ENCODE measurements around the gene IL17B. TPM values are rescaled to one million over a fixed set of nuclear protein-coding genes. Genes with fewer than 3 reads are reported as not detected.

IL17B gene
- total RNA-seq, 1 donor from 2014 or later: not detected

DNA sequence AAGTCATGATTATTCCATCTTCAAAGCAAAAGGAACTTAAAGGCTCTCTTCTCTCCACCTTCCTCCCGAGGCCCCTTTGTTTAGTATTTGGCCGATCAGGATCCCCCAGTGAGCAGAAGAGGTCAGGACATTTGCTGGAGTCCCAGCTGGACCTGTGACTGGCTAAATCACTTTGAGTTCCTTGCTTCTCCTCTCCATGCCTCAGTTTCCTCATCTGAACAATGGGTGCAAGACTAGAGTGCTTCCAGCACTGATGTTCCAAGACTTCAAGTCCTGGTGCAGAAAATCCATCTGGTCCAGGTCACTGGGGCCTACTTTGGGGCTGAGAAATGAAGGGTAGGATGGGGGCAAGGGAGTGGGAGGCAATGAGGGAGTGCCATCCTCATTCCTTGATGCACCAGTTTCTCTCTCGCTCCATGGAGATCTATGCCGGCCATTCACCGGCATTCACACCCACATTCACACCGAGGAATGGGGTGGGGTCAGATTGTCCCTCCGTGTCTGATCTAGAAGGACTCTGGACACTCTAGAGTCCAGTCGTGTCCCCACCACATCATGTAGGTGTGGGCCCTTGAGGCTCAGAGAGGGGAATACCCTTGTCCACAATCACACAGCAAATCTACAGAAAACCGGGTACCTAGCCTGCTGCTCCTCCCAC lies 38.7 kb upstream of the IL17B start:
- no peak overlapping the region for H3K4me3 ChIP-seq (ENCODE audit: low read depth, low read length)
- no peak for DNase-seq (ENCODE audit: low read depth)

DNA sequence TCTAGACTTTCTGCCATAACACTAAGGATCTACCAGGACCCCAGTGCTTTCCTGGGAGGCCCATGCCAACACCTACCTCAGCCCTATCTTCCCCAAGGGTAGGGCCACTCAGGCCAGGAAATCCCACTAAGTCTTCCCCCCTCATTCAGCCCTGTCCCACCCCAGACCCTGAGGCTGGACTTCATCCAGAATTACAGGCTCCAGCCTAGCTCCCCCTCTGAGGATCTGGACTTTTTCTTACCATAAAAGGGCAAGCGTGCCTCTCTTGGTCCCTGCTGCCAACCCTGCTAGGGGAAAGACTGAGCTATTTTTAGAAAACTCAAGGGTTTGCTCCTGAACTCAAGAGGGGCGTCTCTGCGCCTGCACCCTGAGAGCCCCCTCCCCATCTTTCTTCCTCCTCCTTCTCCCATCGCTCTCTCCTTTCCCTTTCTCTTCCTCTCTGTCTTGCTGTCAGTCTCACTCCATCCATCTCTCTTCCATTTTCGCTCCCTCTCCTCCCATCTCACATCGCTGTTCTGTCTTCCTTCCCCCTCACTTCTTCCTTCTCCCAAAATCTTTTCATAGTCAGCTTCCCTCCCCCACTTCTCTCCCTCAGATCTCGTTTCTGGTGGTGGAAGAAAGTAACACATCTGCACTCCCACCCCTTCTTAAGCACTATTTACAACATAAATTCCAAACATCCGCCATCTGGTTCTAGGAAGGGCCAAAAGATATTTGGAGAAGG lies 38.1 kb upstream of the IL17B start:
- Histone ChIP-seq H3K27me3 (ENCODE audit: control insufficient read depth, insufficient read depth, low read length) (no peaks in the 10 kb centered on the region), H3K36me3 (ENCODE audit: control insufficient read depth, insufficient read depth, low read length) (no peaks in the 10 kb centered on the region), H3K4me3 (ENCODE audit: low read depth, low read length) (no peak overlapping the region)
- TF ChIP-seq CTCF (IDR thresholded peaks at IDR 0.05; ENCODE audit: insufficient read depth, low read length, poor library complexity, severe bottlenecking): no peak
- DNase-seq (ENCODE audit: low read depth): no peak

More for the DNA sequence above, 38.7 kb upstream of the IL17B start:
- no peaks in the 10 kb centered on the region for H3K27me3 ChIP-seq (ENCODE audit: control insufficient read depth, insufficient read depth, low read length)
- TF ChIP-seq CTCF (IDR thresholded peaks at IDR 0.05; ENCODE audit: insufficient read depth, low read length, poor library complexity, severe bottlenecking): no peak
- H3K36me3 ChIP-seq (ENCODE audit: control insufficient read depth, insufficient read depth, low read length): no peaks in the 10 kb centered on the region

DNA sequence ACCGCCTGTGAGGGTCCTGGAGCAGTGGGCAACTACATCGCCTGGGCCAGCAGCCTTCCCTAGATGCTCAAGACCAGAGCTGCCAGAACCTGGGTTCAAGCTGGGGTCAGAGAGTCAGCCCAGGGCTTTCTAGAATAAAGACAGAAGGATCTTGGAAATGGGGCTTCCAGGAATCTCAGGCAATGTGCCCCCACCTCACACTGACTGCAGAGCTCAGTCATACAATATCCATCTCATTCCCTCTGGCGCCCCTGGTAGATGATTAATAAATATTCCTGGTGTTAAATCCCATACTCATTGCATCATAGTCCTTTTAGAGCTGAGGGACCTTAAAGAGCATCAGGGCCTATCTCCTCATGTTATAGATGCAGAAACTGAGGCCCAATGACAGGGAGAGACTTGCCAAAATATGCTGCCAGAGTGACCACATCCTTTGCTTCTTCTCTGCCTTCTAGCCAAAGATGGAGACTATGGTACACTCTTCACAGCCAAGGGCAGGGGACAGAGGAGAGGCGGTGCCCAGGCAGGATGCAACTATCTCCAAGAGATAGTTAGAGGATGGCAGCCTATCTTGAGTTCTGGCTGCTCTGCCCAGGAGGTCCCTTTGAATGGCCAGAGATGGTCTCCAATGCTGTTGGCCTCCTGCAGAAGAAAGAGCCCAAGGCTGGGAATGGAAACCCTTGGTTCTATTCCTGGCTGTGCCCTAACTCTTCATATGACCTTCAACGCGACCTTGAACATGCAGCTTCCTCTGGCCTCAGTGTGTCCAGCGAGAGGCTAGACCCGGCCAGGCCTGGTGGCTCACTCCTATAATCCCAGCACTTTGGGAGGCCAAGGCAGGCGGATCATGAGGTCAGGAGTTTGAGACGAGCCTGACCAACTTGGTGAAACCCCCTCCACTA lies 36.2 kb upstream of the IL17B start:
- DNase-seq (ENCODE audit: low read depth): no peak
- Histone ChIP-seq H3K36me3 (ENCODE audit: control insufficient read depth, insufficient read depth, low read length) (no peaks in the 10 kb centered on the region), H3K4me3 (ENCODE audit: low read depth, low read length) (no peak overlapping the region), H3K27me3 (ENCODE audit: control insufficient read depth, insufficient read depth, low read length) (no peaks in the 10 kb centered on the region)
- TF ChIP-seq CTCF (IDR thresholded peaks at IDR 0.05; ENCODE audit: insufficient read depth, low read length, poor library complexity, severe bottlenecking): no peak

DNA sequence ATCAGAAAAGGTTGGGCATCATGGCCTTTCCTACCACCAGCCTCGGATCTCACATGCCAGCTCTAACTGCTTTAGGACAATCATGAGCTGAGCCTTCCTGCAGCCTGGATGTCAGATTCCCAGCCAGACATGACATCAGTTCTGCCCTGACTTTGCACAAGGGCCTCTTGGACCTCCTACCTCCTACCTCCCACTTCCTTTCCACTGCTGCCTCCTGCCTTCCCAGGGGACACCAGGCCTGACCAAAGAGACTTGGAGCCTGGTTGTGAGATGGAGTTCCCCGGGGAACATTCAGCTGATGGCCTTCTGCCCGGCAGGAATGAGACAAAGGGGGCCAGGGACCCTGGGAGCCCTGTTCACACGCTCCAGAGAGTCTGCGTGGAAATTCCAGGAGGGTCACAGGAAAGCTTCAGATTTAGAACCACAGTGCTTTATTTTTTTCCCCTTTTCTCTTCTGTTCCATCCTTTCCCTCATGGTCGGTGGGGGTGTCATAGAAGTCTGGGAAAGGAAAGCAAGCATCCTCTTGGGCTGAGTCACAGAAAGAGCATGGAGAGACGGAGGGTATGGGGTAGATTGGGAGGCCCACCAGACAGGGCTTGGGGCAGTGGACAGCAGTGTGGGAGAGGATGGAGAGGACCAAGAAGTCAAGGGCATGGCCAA lies 35.4 kb upstream of the IL17B start:
- no peak for TF ChIP-seq CTCF (IDR thresholded peaks at IDR 0.05; ENCODE audit: insufficient read depth, low read length, poor library complexity, severe bottlenecking)
- H3K27me3 ChIP-seq (ENCODE audit: control insufficient read depth, insufficient read depth, low read length): no peaks in the 10 kb centered on the region
- H3K4me3 ChIP-seq (ENCODE audit: low read depth, low read length): no peak overlapping the region
- no peak for DNase-seq (ENCODE audit: low read depth)
- H3K36me3 ChIP-seq (ENCODE audit: control insufficient read depth, insufficient read depth, low read length): no peaks in the 10 kb centered on the region

DNA sequence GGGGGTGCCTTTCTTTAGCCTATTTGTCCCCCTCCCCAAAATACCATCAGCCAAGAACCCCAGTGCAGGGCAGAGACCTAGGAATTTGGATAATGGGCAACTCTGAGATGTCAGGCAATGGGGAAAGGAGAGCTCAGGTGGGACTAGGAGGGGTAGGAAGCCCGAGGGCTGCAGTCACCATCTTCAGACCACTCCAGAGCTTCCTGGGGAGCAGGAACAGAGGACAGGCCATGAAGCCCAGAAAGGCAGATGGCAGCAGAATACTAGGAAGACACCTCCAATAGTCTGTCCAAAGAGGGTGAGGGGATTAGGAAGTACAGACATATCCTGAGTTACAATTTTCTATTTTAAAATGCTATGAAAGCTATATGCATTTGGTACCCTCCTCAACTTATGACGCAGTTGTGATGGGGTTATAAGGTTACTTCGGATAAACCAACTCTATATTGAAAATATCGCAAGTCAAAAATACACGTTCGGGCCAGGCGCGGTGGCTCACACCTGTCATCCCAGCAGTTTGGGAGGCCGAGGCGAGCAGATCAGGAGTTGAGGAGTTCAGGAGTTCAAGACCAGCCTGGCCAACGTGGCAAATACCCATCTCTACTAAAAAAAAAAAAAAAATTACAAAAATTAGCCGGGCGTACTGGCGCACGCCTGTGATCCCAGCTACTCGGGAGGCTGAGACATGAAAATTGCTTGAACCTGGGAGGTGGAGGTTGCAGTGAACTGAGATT lies 34.6 kb upstream of the IL17B start:
- Histone ChIP-seq H3K4me3 (ENCODE audit: low read depth, low read length) (no peak overlapping the region), H3K36me3 (ENCODE audit: control insufficient read depth, insufficient read depth, low read length) (no peaks in the 10 kb centered on the region), H3K27me3 (ENCODE audit: control insufficient read depth, insufficient read depth, low read length) (no peaks in the 10 kb centered on the region)
- DNase-seq (ENCODE audit: low read depth): no peak
- TF ChIP-seq CTCF (IDR thresholded peaks at IDR 0.05; ENCODE audit: insufficient read depth, low read length, poor library complexity, severe bottlenecking): no peak

Data from kidney epithelial cell (primary cell).